Mucosa of descending colon (tissue), 3 donors: ENCODE results near the gene ZNF232. TPM values are rescaled to one million over a fixed set of nuclear protein-coding genes. Genes with fewer than 3 reads are reported as not detected.
"Not testable (repeated sequence)": the region's sequence is repeated elsewhere in the genome, so short reads cannot be mapped to it uniquely, and the experiment has no call there.

Experiments used
- ATAC-seq: fragments of 200-7000 bp; cut with Tn5 transposase; one replicate; pipeline ENCODE4 v1.9.1; 2020; ENCODE audit warnings: mild to moderate bottlenecking, moderate library complexity
- DNase-seq, 3 donors: peaks; one replicate each; pipeline ENCODE4 v3.0.0-alpha.2; 2020
- H3K36me3 ChIP-seq: fragments of 200-600 bp; one replicate; pipeline ENCODE4 v1.8.0; 2021; ENCODE audit warnings: low read depth, mild to moderate bottlenecking
- H3K4me1 ChIP-seq: fragments of 200-600 bp; one replicate; pipeline ENCODE4 v1.8.0; 2021; ENCODE audit warnings: low read depth, mild to moderate bottlenecking
- H3K4me3 ChIP-seq: fragments of 200-600 bp; one replicate; pipeline ENCODE4 v1.8.0; 2021; ENCODE audit warnings: mild to moderate bottlenecking
- H3K9me3 ChIP-seq: fragments of 200-600 bp; one replicate; pipeline ENCODE4 v1.8.0; 2021; ENCODE audit warnings: mild to moderate bottlenecking
- intact Hi-C, 2 donors: fragments of 100-400 bp; cut with DNase I in 1 of 2; cut with micrococcal nuclease in 1 of 2; formaldehyde crosslinking; loops; one replicate each; pipeline versions ENCODE4 v1.11.0 to v1.11.1; 2022; cut with DNase I, micrococcal nuclease
- total RNA-seq, 3 donors: library from RNA; stranded (reverse); fragmentation: NEBNext Ultra II Directional in 2 of 3; extraction: Animal tissue kit (Norgen Biotek cat#: 25700) in 2 of 3; gene quantifications; one replicate each; pipeline versions ENCODE4 v1.2.1 to v1.2.4, GENCODE V29; 2021 to 2023
- TF ChIP-seq, protein P1 (sequence below): fragments of 200-600 bp; IDR thresholded peaks from one replicate; pipeline ENCODE4 v1.8.0; 2022; ENCODE audit warnings: antibody characterized with exemption, mild to moderate bottlenecking
- donor health status: DM: no; HTN: no; CAD: no; lungs with moderate emphysema.
- donor health status: DM: no; HTN: no; CAD: no.
- donor health status: DM: no; HTN: yes; CAD: no.

Gene ZNF232
- total RNA-seq, 3 donors from 2014 or later: 8.2 to 12.1 (median 8.4) TPM

DNA sequence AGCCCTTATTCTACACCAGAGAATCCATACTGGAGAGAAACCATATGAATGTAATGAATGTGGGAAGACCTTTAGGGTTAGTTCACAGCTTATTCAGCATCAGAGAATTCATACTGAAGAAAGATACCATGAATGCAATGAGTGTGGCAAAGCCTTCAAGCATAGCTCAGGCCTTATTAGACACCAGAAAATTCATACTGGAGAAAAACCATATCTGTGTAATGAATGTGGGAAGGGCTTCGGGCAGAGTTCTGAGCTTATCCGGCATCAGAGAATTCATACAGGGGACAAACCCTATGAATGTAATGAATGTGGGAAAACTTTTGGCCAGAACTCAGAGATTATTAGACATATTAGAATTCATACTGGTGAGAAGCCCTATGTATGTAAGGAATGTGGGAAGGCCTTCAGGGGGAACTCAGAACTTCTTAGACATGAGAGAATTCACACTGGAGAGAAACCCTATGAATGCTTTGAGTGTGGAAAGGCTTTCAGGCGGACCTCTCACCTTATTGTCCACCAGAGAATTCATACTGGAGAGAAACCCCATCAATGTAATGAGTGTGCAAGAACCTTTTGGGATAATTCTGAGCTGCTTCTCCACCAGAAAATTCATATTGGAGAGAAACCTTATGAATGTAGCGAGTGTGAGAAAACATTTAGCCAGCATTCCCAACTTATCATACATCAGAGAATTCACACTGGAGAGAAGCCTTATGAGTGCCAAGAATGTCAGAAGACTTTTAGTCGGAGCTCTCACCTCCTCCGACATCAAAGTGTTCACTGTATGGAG lies 19.3 kb downstream of the ZNF232 start:
- intact Hi-C loops: no loop called here
- Histone ChIP-seq H3K9me3 (peaks cover 100% of the 10 kb centered on the region), H3K36me3 (peaks cover 19% of the 10 kb centered on the region), H3K4me1 (peaks cover 4% of the 10 kb centered on the region), H3K4me3 (no peak overlapping the region)
- TF ChIP-seq, protein P1, sequence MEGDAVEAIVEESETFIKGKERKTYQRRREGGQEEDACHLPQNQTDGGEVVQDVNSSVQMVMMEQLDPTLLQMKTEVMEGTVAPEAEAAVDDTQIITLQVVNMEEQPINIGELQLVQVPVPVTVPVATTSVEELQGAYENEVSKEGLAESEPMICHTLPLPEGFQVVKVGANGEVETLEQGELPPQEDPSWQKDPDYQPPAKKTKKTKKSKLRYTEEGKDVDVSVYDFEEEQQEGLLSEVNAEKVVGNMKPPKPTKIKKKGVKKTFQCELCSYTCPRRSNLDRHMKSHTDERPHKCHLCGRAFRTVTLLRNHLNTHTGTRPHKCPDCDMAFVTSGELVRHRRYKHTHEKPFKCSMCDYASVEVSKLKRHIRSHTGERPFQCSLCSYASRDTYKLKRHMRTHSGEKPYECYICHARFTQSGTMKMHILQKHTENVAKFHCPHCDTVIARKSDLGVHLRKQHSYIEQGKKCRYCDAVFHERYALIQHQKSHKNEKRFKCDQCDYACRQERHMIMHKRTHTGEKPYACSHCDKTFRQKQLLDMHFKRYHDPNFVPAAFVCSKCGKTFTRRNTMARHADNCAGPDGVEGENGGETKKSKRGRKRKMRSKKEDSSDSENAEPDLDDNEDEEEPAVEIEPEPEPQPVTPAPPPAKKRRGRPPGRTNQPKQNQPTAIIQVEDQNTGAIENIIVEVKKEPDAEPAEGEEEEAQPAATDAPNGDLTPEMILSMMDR: no peak
- no peak for DNase-seq
- no peak for ATAC-seq

DNA sequence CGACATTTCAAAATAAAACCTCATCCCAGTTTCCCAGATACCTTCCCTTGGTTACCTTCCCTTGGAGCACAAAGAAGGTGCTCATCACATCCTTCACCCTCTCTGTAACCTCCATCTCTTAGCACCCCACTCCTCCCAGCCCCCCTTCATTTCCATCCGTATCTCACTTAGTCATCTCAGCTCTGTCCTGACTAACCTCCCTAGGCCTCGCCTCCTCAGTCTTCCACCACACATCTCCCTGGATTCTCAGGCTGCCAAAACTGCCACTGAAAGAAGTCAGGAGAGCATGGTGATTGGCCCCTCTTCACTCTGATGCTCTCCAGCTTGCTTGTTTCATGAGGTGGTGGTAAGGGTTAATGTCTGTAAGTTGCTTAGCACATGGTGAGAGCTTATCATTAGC lies 31.1 kb downstream of the ZNF232 start:
- TF ChIP-seq, protein P1: no peak
- Histone ChIP-seq H3K9me3 (peaks cover 32% of the 10 kb centered on the region), H3K4me1 (peaks cover 4% of the 10 kb centered on the region), H3K4me3 (no peak overlapping the region), H3K36me3 (no peaks in the 10 kb centered on the region)
- intact Hi-C loops: no loop called here
- ATAC-seq (no peak), DNase-seq (no peak)

DNA sequence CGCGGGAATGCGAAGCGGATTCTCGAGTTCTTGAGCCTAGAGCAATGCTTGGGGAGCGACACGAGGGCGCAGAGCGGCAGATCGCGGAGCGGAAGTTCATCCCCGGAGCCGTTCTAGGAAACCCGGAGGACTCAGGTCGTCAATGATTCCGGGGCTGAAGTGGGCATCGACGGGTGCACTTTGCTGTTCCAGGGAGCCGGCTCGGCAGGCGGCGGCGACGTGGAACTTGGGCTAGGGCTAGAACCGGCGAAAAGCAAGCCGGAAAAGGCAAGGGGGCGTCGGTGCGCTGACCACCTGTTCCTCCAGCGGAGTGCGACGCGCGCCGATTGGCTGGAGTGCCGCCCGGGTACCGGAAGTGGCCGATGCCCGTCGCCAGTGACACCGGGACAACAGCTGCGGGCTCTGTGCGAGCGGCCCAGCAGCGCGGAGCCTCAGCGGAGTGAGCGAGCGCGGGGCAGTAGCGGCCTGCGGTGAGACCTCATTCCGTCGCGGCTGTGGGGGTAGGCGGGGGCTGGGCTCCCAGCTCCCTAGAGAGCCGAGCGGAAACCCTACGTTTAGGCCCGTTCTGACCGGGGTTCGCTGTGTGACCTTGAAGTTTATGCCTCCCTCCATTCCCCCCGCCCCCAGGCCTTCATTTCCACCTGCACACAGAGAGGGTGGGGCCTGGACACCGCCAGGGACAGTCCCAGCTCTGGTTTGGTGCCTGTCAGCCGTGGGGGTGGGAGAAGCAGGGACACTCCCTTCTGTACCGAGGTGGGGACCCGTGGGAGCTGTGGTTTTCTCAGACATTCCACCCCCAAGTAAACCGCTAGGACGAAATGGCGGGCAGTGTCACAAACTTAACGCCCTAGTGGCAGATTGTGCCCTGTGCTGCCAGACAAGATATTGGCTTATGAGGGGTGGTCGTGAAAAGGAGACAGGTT lies 33.3 kb downstream of the ZNF232 start, which contains the start of gene ZFP3:
Gene ZFP3, plus strand, starts transcription at position 362 of the 923 bp plus-strand sequence. CDS start 13,038 bp downstream, outside the sequence.
- intact Hi-C loops: no loop called here
- TF ChIP-seq, protein P1: no peak
- Histone ChIP-seq H3K36me3 (no peaks in the 10 kb centered on the region), H3K4me1 (peaks cover 4% of the 10 kb centered on the region), H3K9me3 (peaks cover 16% of the 10 kb centered on the region), H3K4me3 (peak within 1 kb of the TSS; percentile 68)
- peak; percentile 99 for ATAC-seq
- peak; percentile 87 to 93 (median 92) for DNase-seq

DNA sequence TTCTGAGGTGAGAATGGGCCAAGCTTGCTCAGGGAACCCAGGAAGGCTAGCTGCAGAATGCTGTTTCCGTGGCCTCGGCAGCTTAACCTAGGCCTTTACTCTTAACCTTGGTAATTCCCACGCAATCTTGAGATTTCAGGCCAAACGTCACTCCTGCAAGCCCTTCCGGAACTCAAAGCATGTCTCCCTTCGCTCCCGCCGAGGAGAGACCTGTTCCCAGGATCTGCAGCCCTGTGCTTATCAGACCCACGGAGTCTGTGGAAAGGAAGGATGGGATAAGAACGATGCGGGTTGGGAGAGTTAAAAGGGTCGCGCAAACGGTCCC lies 33.9 kb downstream of the ZNF232 start:
- no peaks in the 10 kb centered on the region for H3K36me3 ChIP-seq

GRCh38 chr17:5077275-5077674 lies 34.4 kb downstream of the ZNF232 start:
- H3K4me1 ChIP-seq, H3K36me3 ChIP-seq, ATAC-seq, H3K4me3 ChIP-seq, intact Hi-C loops, H3K9me3 ChIP-seq: not testable (repeated sequence)
- DNase-seq: peak in 1 of 3 donors; percentile 30

More for the DNA sequence above, 33.9 kb downstream of the ZNF232 start:
- H3K4me1 ChIP-seq: peaks cover 4% of the 10 kb centered on the region
- peaks cover 9% of the 10 kb centered on the region for H3K9me3 ChIP-seq
- H3K4me3 ChIP-seq: peak overlapping the region; percentile 68
- ATAC-seq: peak; percentile 2
- TF ChIP-seq, protein P1: no peak
- intact Hi-C loops: no loop called here
- DNase-seq: no peak

- ATAC-seq, H3K9me3 ChIP-seq, DNase-seq, H3K4me1 ChIP-seq, H3K4me3 ChIP-seq, H3K36me3 ChIP-seq, intact Hi-C loops: not testable (repeated sequence)
Measured at GRCh38 chr17:5075472-5075871, 36.2 kb downstream of the ZNF232 start.
